Limb (tissue), 2 donors: Measurements from ENCODE around the gene NUTM1.
"Not testable (repeated sequence)": the region's sequence is repeated elsewhere in the genome, so short reads cannot be mapped to it uniquely, and the experiment has no call there.

Experiments used
- DNase-seq, 2 donors: peaks; one replicate each; pipeline ENCODE4 v3.0.0-alpha.2; 2016; ENCODE audit errors: extremely low spot score in 2 of 2

The NUTM1 gene

DNA sequence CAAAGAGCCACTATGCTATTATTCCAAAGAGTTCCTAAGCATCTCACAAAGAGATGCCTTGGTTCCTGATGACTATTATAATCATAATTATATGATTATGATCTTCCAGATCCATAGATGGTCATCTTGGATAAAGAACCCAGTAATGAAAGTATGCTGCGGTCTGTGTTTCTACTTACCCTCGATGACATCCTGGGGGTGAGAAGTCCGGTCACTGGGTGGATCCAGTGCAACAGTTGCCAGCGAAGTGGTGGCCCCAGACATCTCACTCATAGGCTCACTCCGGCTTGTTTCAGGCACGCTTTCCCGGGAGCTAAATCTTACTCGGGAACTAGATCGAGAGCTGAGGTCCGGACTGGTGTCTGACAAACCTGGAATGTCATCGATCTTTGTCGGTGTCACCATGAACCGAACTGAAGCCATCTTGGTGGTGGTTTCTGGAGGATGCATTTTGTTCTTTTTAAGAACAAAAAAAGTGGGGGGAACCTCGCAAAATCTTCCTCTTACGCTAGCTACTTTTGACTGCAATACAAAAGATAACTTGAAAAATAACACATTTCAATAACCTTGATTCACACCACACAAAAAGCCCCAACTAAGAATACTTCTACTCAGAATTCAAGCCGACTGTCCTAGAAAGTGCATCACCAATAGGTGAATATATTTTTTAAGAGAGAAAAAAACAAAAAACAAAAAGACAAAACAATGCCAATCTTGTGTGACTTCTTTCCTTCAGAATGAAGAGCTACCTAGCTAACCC lies 6.7 kb upstream of the NUTM1 start:
- DNase-seq: no peak

DNA sequence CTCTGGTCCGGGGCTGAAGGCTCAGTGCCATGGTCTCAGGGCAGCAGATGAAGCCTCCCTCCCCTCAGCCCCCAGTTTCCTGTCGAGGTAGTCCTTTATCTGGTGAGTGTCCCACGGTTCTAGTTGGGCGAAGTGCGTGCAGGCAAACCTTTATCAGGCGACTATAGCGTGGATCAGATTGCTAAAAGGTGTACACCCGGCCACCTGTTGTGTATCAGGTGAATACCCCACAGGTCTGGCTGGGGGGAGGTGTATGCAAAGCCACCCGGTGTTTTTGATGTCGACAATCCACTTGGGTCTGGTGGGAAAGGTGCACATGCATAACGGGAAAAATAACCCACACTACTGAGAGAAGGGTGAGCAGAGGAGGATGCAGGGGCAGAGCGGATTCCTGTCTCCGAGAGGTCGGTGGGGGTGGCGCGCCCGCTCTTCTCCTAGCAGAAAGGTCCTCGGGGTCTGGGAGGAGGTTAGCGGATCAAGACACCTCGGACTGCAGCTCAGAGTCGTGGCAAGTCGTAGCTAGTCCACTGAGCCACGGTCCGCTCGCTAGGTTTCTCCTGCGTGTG lies 6.0 kb upstream of the NUTM1 start:
- no peak for DNase-seq

DNA sequence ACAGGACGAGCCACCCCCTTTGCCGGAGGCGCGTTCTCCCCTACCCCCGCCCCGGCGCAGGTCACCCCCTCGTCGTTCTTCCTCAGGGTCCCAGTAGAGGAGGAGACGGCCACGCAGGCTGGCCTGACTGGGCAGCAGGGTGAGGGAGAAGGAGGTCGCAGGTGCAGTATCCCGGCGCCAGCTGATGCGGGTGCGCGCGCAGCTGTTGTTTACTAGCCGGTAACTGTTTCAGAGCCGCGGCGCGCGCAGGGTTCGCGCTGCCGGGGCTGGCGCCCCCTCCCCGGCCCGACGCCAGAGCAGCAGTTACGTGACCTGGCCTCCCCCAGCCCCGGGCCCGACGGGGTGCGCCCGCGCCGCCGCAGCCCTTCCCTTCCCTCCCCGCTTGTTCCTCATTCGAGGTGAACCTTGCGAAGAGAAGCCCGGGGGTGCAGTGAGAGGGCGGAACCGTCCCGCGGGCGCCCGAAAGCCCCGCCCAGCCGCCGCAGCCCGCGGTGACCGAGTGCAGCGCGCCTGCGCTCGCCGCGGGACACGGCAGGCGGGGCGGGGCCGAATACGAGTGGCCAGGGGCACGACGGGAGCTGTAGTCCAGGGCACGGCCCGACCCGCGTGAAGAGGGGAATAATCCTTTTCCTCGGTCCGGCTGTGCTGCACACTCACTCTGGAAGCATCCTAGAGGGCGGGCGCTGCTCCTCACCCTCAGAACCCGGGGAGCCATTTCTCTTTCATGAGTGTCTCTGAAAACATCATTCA lies 5.4 kb upstream of the NUTM1 start, which contains the start of gene SLC12A6:
Gene SLC12A6, minus strand, starts transcription at position 225 of the 750 bp plus-strand sequence. CDS start 1,101 bp downstream, outside the sequence.
- peak; percentile 91 to 92 for DNase-seq

DNA sequence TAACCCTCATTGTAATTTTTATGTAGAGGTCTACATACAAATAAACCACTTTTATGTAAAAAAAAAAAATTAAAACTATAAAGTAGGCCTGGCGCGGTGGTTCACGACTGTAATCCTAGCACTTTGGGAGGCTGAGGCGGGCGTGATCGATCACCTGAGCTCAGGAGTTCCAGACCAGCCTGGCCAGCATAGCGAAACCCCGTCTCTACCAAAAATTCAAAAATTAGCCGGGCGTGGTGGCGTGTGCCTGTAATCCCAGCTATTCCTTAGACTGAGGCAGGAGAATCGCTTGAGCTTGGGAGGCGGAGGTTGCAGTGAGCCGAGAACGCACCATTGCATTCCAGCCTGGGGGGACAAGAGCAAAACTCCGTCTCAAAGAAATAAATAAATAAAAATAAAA lies 4.8 kb upstream of the NUTM1 start:
- no peak for DNase-seq

DNA sequence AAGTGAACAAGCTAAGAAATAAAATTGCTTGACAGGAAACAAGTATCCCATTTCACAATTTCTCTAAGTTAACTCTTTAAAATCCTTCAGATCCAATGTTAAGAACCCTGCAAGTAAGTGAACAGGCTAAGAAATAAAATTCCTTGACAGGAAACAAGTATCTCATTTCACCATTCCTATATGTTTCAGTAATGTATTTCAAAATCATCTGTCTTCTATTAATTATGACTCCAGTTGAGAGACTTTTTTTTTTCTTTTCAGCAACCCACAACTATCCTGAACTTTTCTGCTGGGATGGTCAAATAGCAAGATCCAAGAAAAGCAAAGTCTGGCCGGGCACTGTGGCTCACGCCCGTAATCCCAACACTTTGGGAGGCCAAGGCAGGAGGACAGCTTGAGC lies 3.2 kb upstream of the NUTM1 start:
- DNase-seq: no peak

DNA sequence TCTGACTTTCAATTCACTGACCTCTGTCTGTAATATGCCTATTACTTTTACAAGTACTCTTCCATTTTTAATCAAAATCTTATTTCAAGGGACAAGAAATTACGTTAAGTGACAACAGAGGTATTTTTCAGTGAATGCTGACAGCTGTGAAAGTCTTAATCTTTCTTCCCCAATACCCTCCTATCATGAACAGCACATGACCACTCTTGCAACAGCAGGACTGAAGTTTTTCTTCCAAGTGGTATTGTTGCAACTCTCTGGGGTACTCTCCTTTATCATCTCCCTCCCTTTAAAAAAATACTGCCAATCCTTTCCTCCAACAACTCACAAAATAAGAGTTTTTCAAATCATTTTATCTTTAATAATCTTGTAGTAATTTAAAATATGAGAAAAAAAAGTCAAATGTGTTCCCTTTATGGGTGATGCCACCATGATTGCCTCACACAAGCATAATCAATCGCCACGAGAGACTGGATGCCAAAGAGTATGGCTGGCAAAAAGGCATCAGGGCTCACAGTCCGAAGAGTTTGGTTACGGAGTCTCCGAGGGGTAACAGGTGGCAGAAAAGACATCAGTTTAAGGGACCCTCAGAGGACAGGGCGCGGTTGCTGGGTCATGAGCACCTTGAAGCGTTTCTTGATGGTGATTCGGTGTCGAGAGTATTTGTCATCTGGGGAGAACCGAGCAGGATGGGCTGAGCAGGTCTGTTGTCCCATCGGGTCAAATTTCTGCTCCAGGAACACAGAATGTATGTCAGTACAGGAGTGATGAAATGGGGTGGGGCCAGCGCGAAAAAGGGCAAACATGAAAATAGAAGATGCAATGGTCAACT lies 1.5 kb upstream of the NUTM1 start:
- no peak for DNase-seq

DNA sequence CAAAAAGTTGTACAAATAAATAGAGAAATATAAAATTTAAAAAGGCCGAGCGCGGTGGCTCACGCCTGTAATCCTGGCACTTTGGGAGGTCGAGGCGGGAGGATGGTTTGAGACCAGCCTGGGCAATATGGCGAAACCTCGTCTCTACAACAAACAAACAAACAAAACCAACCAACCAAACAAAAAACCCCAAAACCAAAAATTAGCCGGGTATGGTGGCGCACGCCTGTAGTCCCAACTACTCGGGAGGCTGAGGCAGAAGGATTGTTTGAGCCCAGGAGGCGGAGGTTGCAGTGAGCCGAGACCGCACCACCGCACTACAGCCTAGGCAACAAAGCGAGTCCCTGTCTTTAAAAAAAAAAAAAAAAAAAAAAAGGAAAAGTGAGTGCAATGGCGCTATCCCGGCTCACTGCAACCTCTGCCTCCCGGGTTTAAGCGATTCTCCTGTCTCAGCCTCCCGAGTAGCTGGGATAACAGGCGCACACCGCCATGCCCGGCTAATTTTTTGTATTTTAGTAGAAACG lies 840 bp upstream of the NUTM1 start:
- not testable (repeated sequence) for DNase-seq

DNA sequence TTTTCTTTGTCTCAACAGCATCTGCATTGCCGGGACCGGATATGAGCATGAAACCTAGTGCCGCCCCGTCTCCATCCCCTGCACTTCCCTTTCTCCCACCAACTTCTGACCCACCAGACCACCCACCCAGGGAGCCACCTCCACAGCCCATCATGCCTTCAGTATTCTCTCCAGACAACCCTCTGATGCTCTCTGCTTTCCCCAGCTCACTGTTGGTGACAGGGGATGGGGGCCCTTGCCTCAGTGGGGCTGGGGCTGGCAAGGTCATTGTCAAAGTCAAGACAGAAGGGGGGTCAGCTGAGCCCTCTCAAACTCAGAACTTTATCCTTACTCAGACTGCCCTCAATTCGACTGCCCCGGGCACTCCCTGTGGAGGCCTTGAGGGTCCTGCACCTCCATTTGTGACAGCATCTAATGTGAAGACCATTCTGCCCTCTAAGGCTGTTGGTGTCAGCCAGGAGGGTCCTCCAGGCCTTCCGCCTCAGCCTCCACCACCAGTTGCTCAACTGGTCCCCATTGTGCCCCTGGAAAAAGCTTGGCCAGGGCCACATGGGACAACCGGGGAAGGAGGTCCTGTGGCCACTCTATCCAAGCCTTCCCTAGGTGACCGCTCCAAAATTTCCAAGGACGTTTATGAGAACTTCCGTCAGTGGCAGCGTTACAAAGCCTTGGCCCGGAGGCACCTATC lies 5.0 kb downstream of the NUTM1 start:
- no peak for DNase-seq

DNA sequence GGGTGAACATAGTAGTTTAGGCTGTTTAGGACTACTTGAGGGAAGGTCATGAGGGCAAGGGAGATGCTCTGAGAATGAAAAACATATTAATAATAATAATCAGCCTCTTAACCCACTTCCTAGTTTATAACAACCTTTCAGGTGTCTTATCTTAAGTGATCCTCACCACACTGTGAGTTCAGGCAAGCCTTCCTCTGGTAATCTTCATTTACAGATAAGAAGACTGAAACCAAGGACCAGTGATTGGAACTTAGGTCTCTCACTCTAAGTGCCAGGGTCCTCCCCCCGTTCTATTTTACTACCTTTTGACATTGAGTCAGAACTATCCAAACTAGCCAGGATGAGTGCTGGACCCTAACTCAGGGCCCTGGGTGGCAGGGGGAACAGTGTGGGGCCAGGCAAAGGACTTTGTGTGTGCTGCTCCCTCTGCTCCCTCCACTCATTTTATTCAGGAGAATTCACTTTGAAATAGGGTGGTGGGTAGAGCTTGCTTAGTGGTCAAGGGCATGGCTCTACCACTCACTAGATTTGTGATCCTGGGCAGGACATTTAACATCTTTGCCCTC lies 5.7 kb downstream of the NUTM1 start:
- no peak for DNase-seq

DNA sequence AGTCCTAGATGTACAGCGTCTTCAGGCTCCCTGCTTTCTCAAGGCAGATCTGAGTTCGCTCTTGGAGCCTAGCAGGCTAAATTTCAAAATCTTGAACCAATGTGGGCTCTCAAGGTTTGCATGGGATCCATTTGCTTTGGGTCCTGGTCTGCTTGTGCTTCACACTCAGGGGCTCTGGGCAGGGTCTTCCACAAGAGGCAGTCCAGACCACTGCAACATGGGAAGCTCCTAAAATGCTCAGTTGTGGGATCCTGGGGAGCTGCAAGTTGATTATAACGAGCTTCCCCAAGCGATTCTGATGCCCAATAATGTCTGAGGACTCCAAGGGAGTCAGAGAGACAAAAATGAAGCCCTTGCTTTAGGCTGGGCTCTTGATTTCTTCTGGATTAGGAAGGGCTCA lies 6.7 kb downstream of the NUTM1 start:
- no peak for DNase-seq

DNA sequence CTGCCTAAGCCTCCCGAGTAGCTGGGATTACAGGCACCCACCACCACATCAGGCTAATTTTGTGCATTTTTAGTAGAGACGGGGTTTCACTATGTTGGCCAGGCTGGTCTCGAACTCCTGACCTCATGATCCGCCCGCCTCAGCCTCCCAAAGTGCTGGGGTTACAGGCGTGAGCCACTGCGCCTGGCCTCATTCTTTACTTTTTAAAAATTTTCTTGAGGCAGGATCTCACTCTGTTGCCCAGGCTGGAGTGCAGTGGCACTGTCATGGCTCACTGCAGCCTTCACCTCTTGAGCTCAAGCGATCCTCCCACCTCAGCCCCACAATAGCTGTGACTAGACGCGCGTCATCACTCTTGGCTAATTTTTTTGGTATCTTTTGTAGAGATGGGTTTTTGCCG lies 9.9 kb downstream of the NUTM1 start:
- DNase-seq: not testable (repeated sequence)

DNA sequence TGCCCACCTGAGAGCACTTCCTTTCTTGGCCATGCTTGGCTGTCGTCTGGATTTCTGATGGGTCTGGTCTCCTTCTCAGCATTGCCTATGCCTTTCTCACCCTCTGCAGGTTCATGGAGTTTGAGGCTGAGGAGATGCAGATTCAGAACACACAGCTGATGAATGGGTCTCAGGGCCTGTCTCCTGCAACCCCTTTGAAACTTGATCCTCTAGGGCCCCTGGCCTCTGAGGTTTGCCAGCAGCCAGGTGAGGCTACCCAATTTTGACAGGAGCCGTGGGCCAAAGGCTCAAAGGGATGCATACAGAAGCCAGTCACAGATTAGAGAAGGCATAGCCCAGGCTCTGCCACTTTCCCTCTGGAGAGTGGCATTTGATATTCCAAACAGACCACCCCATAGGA lies 10.5 kb downstream of the NUTM1 start:
- no peak for DNase-seq

DNA sequence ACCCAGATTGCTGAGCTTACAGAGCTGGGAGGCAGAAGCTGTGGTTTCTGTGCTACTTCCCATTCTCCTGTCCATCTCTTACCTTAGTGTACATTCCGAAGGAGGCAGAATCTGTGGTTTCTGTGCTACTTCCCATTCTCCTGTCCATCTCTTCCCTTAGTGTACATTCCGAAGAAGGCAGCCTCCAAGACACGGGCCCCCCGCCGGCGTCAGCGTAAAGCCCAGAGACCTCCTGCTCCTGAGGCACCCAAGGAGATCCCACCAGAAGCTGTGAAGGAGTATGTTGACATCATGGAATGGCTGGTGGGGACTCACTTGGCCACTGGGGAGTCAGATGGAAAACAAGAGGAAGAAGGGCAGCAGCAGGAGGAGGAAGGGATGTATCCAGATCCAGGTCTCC lies 11.2 kb downstream of the NUTM1 start:
- DNase-seq: no peak

DNA sequence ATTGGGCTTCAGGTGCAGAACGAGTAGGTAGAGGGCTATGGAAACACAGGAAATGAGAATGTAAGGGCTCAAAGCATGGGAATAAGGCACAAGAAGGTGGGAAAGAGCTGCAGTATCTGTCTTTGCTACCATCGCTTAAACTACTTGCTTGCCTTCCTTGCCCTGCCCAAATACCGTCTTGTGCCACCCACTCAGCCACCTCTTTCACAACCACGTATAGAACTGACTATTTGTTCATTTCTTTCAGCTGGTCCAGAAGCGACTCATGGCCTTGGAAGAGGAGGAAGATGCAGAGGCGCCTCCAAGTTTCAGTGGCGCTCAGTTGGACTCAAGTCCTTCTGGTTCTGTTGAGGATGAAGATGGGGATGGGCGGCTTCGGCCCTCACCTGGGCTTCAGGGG lies 12.1 kb downstream of the NUTM1 start:
- DNase-seq: no peak

DNA sequence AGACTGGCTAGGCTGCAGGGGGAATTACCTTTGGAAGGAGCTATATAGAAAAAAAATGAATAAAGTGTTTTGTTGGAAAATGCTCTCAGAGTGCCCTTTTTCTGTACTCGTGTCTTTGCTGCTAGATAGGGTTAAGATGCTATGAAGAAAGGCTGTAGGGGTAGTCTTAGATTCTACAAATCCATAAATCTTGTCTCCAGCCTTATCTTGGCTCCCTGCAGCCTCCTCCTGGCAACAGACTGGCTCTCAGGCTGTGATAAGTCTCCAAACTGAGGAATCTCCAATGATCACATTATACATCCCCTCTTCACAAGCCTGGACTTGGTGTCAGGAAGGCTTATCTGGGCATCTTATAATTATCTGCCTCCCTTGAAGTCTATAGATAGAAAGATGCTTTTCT lies 14.5 kb downstream of the NUTM1 start:
- DNase-seq: no peak

DNA sequence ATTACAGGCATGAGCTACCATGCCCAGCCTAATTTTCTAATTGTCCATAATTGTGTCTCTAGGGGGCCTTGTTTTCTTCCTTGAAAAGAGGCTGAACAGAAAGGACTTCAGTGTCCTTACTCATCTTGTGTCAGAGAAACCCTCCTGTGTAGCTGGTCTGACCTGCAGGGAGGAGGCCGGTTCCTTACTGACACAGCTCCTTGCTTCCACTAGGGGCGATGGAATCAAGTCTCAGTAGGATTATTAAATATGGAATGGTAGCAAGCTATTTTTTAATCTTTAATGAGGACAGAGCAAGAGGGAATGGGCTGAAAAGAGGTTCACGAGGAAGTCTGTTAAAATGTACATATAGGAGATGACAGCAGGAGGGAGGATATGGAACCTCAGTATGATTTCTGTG lies 15.3 kb downstream of the NUTM1 start:
- DNase-seq: no peak

DNA sequence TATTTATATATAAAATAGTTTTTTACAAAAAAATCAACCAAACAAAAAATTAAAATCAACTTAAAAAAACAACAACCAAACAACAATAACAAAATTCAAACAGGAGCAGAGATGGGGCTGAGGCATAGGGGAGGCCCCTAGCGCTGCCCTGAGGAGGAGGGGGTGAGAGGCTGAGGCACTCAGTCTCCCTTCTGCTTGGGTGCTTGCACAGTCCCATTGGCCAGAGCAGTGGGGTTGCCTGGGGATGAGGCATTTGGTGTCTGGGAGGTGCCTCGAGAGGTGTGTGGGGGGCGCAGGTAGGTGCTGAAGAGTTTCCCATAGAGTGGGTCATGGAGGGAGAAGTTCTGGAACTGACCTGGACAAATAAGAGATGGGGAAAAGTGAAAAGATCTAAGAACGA lies 15.8 kb downstream of the NUTM1 start:
- no peak for DNase-seq

DNA sequence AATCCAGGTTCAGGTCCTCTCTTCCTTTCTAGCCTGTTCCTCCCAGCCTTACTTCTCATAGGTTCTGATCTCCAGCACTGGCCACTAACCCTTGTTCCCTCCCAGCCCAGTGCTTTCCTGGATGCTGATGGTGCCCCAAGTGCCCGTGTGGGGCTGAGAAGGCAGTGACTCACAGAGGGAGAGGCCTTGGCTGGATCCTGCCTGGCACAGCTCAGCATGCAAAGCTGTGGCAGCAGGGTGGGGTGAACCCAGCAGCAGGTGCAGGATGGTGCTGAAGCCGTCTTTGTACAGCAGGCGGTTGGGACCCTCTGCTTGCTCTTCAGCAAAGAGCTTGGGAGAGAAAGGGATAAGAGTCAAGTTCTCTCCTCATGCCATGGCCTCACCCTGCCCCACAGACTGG lies 16.3 kb downstream of the NUTM1 start:
- no peak for DNase-seq

DNA sequence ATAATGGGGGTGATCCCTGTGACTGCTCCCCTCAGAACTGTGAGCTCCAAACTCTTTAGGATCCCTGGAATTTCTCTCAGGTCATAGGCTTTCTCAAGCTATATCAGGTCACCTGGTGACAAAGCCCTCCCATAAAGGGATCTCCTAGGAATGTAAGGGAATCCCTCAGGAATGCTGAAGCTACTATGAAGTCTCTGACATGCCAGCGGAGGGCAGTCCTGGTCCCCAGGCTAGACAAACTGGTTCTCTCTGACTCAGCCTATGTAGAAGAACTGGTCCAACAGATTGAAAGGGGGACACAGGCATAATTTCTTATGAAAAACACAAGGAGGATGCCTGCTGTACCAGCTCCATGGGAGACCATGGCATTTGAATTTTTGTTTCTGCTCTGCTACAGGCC lies 17.2 kb downstream of the NUTM1 start:
- no peak for DNase-seq

DNA sequence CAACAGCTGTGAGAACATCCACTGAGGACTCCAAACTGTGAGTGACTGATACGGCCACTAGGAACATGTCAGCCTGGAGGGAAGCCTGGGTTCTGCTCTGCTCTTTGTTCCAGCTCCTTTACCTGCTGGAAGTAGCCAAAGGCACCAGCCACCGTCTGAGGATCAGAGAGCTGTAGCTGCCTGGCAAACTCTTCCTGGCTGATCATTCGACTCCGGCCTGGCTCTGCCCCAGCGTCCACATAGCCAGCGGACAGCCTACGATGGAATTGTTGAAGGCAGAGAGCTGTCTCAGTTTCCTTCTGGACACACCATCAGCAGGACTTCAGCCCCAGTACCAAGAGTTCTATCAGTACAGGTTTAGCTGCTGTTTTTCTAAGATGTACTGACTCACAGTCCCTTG lies 18.2 kb downstream of the NUTM1 start:
- DNase-seq: no peak
